BLaER1 (cell line): ENCODE results near the gene CCDC185.
A peak's percentile ranks its signal among the peaks of the same experiment; 100 is the strongest.

Source experiments
- H3K27ac ChIP-seq: shearing (Covaris generic); formaldehyde crosslinking; 2 replicates; pipeline ENCODE4 v1.8.1; 2022
- H3K27me3 ChIP-seq: shearing (Covaris generic); formaldehyde crosslinking; 2 replicates; pipeline ENCODE4 v1.8.1; 2022
- H3K36me3 ChIP-seq: shearing (Covaris generic); formaldehyde crosslinking; 2 replicates; pipeline ENCODE4 v1.8.1; 2022
- H3K4me1 ChIP-seq: shearing (Covaris generic); formaldehyde crosslinking; 2 replicates; pipeline ENCODE4 v1.8.1; 2022
- H3K4me2 ChIP-seq: shearing (Covaris generic); formaldehyde crosslinking; 2 replicates; pipeline ENCODE4 v1.8.1; 2022
- H3K4me3 ChIP-seq: shearing (Covaris generic); formaldehyde crosslinking; 2 replicates; pipeline ENCODE4 v1.8.1; 2022
- H3K9ac ChIP-seq: shearing (Covaris generic); formaldehyde crosslinking; 2 replicates; pipeline ENCODE4 v1.8.1; 2022
- H3K9me3 ChIP-seq: shearing (Covaris generic); formaldehyde crosslinking; 2 replicates; pipeline ENCODE4 v1.8.1; 2022
- H4K20me1 ChIP-seq: shearing (Covaris generic); formaldehyde crosslinking; 2 replicates; pipeline ENCODE4 v1.8.1; 2022
- Cebpa-rat ChIP-seq: shearing (Covaris generic); IDR thresholded peaks from 2 replicates; pipeline ENCODE4 v1.8.1; 2022

Gene CCDC185

GRCh38 chr1:223393275-223394214 lies at the start of gene CCDC185:
Gene CCDC185, plus strand, starts transcription at chr1:223393415. Its CDS starts 61 bp downstream, at chr1:223393476.
- Histone ChIP-seq H3K4me3 (no peak within 1 kb of the TSS), H4K20me1 (no peaks in the 10 kb centered on the region), H3K27me3 (no peaks in the 10 kb centered on the region), H3K4me1 (no peaks in the 10 kb centered on the region), H3K36me3 (no peaks in the 10 kb centered on the region), H3K9me3 (peaks cover 14% of the 10 kb centered on the region; the same call in 1 of the 2 replicates), H3K4me2 (no peak within 1 kb of the TSS), H3K9ac (no peak within 1 kb of the TSS), H3K27ac (no peak within 1 kb of the TSS)
- no peak for TF ChIP-seq Cebpa-rat

DNA sequence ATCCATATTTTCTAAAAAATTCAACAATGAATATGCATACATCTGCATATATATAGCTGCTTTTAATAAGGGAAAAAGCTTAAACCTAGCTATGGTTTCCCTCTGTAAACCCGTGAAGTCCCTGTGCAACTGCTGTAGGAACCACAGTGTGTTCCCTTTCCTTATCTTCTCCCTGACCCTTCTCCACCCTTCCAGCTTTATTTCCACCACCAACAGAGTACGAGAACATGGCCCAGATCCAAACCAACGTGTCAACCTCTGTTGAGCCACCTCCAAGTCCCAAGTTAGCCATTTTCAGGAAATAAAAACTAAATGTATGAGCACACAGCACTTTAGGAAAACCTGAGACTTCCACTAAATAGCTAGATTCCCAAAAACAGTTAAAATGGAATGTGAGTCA lies 49.5 kb upstream of the CCDC185 start:
- no peak overlapping the region for H3K4me2 ChIP-seq

GRCh38 chr1:223344491-223344890 lies 48.7 kb upstream of the CCDC185 start:
- Histone ChIP-seq H3K4me2 (no peak overlapping the region), H3K27ac (no peak overlapping the region; the same call in 1 of the 2 replicates)

More for the DNA sequence above, 49.5 kb upstream of the CCDC185 start:
- no peaks in the 10 kb centered on the region for H4K20me1 ChIP-seq
- no peak for TF ChIP-seq Cebpa-rat
- no peaks in the 10 kb centered on the region for H3K36me3 ChIP-seq
- H3K4me3 ChIP-seq: no peak overlapping the region
- no peak overlapping the region for H3K27ac ChIP-seq
- H3K9me3 ChIP-seq: no peaks in the 10 kb centered on the region
- H3K27me3 ChIP-seq: no peaks in the 10 kb centered on the region
- H3K9ac ChIP-seq: no peak overlapping the region
- peaks cover 60% of the 10 kb centered on the region for H3K4me1 ChIP-seq

DNA sequence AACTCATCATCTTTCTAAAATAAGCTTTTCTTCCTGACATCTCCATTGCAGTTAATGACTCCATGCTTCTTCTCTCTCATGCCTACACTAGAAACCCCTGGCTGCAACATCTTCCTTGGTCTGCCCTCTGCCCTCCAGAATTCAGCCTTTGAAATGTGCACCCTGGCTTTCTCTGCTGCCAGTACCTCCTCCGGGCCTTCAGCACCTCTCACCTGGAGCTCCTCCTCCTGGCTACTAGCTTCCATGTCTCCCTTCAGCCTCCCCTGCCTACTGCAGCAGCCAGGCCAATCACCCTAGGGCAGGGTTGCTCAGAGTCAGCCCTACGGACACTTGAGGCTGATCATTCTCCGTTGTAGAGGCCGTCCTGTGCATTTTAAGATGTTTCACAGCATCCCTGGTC lies 47.5 kb upstream of the CCDC185 start:
- Histone ChIP-seq H3K4me2 (peak overlapping the region; percentile 64), H3K9me3 (no peaks in the 10 kb centered on the region), H4K20me1 (no peaks in the 10 kb centered on the region), H3K4me1 (peaks cover 40% of the 10 kb centered on the region), H3K4me3 (no peak overlapping the region), H3K27me3 (no peaks in the 10 kb centered on the region), H3K9ac (no peak overlapping the region), H3K36me3 (no peaks in the 10 kb centered on the region), H3K27ac (no peak overlapping the region)
- no peak for TF ChIP-seq Cebpa-rat

More at GRCh38 chr1:223344491-223344890, 48.7 kb upstream of the CCDC185 start:
- Histone ChIP-seq H3K36me3 (no peaks in the 10 kb centered on the region), H3K9me3 (no peaks in the 10 kb centered on the region), H3K4me3 (no peak overlapping the region), H3K27me3 (no peaks in the 10 kb centered on the region), H4K20me1 (no peaks in the 10 kb centered on the region), H3K9ac (no peak overlapping the region), H3K4me1 (peaks cover 52% of the 10 kb centered on the region)
- TF ChIP-seq Cebpa-rat: no peak

DNA sequence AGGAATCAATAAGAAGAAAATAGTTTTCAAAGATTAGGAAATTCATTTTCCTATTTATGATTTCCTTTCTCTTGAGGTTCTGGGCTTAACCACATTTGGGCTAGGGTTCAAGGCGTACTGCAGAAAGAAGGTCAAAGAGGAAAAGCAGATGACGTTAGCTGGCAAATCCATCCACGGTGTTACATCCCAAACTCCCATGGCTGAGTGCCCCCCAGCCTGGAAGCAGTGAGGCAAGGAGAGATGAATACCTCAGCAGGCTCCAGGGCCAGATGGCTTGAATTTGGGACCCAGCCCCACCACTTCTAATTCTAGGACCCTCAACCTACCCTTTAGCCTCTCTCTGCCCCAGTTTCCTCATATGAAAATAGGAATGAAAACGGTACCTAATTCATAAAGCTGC lies 46.9 kb upstream of the CCDC185 start:
- Histone ChIP-seq H3K4me3 (no peak overlapping the region), H3K27ac (no peak overlapping the region), H3K4me1 (peaks cover 34% of the 10 kb centered on the region), H3K4me2 (peak overlapping the region; percentile 64), H4K20me1 (no peaks in the 10 kb centered on the region), H3K27me3 (no peaks in the 10 kb centered on the region), H3K36me3 (no peaks in the 10 kb centered on the region), H3K9ac (no peak overlapping the region), H3K9me3 (no peaks in the 10 kb centered on the region)
- no peak for TF ChIP-seq Cebpa-rat

DNA sequence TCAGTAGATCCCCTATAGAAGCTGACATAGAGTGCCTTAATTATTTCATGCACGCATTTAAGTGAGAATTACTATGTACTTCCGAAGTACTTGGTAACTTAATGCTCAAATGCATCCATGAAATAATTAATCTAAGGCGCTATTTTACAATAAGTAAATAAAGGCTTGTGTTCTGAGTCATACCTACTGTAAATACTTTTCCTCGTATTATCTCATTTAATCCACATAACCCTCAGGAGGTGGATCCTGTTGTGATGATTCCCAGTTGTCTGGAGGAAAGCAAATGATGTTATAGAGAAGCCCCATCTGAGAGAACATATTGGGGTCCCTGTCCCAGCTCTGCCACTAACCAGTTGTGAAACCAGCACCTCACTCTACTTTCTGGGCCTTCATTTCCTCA lies 45.6 kb upstream of the CCDC185 start:
- no peak overlapping the region for H3K27ac ChIP-seq
- H3K27me3 ChIP-seq: no peaks in the 10 kb centered on the region
- TF ChIP-seq Cebpa-rat: no peak
- no peaks in the 10 kb centered on the region for H4K20me1 ChIP-seq
- H3K36me3 ChIP-seq: no peaks in the 10 kb centered on the region
- no peaks in the 10 kb centered on the region for H3K9me3 ChIP-seq
- H3K4me2 ChIP-seq: no peak overlapping the region
- peaks cover 23% of the 10 kb centered on the region for H3K4me1 ChIP-seq
- H3K4me3 ChIP-seq: no peak overlapping the region
- no peak overlapping the region for H3K9ac ChIP-seq

DNA sequence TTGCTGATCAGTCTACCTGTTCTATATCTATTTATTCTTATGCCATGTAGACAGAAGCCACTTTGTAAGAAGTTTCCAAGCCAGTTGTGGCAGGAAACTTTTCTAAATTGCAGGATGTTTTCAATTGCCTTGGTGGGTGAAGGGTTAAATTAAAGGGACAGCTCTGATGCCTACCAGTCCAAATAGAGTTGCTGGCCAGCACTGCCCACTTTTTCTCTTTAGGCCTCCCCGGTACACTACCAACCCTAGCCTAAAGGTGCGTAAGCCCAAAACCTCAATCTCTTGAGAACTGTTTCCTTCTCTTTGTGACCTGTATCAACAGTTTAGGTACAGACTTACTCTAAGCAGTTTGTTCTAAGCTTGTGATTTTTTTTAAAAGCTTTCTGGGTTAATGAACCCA lies 44.8 kb upstream of the CCDC185 start:
- Histone ChIP-seq H3K4me2 (no peak overlapping the region), H3K27me3 (no peaks in the 10 kb centered on the region)
- no peak for TF ChIP-seq Cebpa-rat

DNA sequence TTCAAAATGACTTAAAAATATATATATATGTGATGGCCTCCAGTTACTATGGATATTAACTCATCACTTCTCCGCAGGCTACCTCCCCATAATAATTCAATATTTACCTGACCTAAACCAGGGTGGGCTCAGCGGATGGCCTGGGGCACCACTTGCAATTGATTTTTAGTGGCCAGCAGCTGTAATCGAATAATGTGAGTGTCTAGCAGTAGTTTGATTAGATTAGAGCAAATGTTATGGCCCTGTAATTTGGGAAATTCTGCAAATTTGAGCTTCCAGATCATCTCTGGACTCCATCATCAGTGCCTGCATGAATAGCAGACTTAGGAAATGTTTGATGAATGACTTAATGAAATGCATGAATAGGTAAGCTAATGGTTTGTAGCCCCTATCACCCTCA lies 44.0 kb upstream of the CCDC185 start:
- Histone ChIP-seq H4K20me1 (no peaks in the 10 kb centered on the region), H3K4me2 (no peak overlapping the region), H3K4me3 (no peak overlapping the region), H3K27ac (no peak overlapping the region), H3K9me3 (no peaks in the 10 kb centered on the region), H3K4me1 (peaks cover 18% of the 10 kb centered on the region), H3K9ac (no peak overlapping the region), H3K36me3 (no peaks in the 10 kb centered on the region), H3K27me3 (no peaks in the 10 kb centered on the region)
- TF ChIP-seq Cebpa-rat: no peak

More for the DNA sequence above, 44.8 kb upstream of the CCDC185 start:
- no peaks in the 10 kb centered on the region for H4K20me1 ChIP-seq
- H3K27ac ChIP-seq: no peak overlapping the region
- peaks cover 18% of the 10 kb centered on the region for H3K4me1 ChIP-seq
- no peaks in the 10 kb centered on the region for H3K9me3 ChIP-seq
- no peak overlapping the region for H3K9ac ChIP-seq
- H3K4me3 ChIP-seq: no peak overlapping the region
- H3K36me3 ChIP-seq: no peaks in the 10 kb centered on the region

- Histone ChIP-seq H3K4me2 (no peak overlapping the region), H3K9ac (no peak overlapping the region), H4K20me1 (no peaks in the 10 kb centered on the region), H3K27ac (no peak overlapping the region), H3K4me3 (no peak overlapping the region), H3K36me3 (no peaks in the 10 kb centered on the region), H3K4me1 (peaks cover 14% of the 10 kb centered on the region), H3K9me3 (no peaks in the 10 kb centered on the region), H3K27me3 (no peaks in the 10 kb centered on the region)
- TF ChIP-seq Cebpa-rat: no peak
Observed at GRCh38 chr1:223350361-223350908, 42.8 kb upstream of the CCDC185 start.

DNA sequence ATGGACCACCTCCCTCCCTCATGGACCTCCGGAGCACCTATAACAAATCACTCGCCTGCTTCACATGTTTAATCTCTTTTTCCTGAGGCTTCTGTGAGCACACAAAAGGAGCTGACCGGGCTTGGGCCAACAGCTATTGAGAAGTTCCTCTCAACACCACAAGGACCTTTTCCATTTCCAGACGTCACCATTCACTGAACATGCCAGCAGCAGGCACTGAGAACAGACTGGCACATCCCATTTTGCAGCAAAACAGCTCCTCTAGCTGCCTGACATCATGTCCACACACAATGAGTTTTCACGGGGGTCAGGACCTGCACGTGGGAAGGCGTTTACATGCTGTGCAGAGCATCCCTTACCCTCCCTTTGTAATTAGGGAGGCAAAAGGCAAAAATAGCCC lies 40.3 kb upstream of the CCDC185 start:
- H4K20me1 ChIP-seq: no peaks in the 10 kb centered on the region
- no peaks in the 10 kb centered on the region; the same call in 1 of the 2 replicates for H3K4me1 ChIP-seq
- no peak overlapping the region for H3K4me2 ChIP-seq
- H3K9ac ChIP-seq: no peak overlapping the region
- no peaks in the 10 kb centered on the region for H3K27me3 ChIP-seq
- H3K4me3 ChIP-seq: no peak overlapping the region
- H3K36me3 ChIP-seq: no peaks in the 10 kb centered on the region
- no peaks in the 10 kb centered on the region for H3K9me3 ChIP-seq
- H3K27ac ChIP-seq: no peak overlapping the region
- TF ChIP-seq Cebpa-rat: no peak
